Effector CD8-positive, alpha-beta T cell (primary cell): ENCODE results near the gene CDCA7L.
A peak's percentile ranks its signal among the peaks of the same experiment; 100 is the strongest.

ENCODE experiments used
- DNase-seq: peaks from one replicate; lab custom pipeline; 2025; lab: John Stamatoyannopoulos, UW
- total RNA-seq, 4 experiments: gene quantifications; one replicate each; lab custom pipeline; 2026; lab: John Stamatoyannopoulos, UW

CDCA7L gene, protein sequence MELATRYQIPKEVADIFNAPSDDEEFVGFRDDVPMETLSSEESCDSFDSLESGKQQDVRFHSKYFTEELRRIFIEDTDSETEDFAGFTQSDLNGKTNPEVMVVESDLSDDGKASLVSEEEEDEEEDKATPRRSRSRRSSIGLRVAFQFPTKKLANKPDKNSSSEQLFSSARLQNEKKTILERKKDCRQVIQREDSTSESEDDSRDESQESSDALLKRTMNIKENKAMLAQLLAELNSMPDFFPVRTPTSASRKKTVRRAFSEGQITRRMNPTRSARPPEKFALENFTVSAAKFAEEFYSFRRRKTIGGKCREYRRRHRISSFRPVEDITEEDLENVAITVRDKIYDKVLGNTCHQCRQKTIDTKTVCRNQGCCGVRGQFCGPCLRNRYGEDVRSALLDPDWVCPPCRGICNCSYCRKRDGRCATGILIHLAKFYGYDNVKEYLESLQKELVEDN
- total RNA-seq = 4.2 to 11.6 (median 6.8) reads per million in 4 experiments

GRCh38 chr7:21945454-21946221 lies at the start of gene CDCA7L:
Gene CDCA7L (minus strand): TSS chr7:21945899. CDS start chr7:21945804, 95 bp downstream.
- peak; percentile 30 for DNase-seq

DNA sequence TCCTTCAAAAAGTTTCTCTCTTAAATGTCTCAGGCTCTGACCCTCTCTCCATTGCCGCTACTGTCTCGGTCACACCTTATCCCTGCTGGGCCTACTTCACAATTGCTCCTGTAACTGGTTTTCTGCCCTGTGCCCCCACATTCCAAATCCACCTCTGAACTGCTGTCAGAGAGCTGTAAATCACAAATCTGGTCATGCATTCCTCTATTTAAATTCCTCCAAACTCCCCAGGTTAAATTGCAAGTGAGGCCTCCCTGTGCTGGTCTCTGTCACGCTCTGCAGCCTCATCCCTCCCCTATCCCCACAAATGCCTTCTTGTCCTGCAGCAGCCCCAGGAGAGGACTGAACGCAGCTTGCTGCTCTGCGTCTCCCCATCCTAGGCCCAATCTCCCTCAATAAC lies 40.4 kb upstream of the CDCA7L start:
- DNase-seq = no peak

GRCh38 chr7:21984042-21984441 lies 38.3 kb upstream of the CDCA7L start:
- DNase-seq = no peak

DNA sequence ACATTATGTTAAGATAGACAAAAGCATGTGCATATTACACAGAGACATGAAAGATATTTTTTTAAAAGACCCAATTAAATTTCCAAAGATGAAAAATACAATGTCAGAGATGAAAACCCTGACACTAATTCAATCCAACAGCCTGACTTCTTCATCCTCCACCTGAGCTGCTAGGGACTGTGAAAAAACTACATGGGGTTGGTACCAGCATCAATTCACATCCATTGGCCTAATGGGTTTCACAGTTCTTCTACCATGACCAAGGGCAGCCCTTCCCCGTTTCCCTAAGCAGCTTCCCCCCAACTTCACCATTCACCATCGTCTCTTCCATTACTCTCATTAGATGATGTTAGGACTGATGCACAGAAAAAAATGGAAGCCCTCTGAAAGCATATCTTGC lies 37.4 kb upstream of the CDCA7L start:
- no peak for DNase-seq

DNA sequence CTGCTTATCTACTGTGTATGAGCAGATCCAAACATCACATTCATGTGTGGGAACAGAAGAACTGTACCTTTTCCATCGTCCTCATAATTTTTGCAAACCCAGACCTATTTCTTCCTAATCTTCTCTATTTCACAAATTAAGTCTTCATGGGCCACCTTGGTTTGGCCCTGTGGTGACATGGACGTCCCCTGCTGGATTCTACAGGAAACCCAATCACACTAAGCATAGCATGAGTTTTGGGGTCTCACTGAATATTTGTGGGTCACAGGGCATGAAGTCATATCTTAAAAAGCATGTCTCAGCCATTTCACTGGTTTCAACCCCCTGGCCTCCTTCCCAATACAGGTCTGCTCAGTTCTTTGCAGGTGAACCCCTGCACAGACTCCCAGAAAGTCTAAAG lies 35.8 kb upstream of the CDCA7L start:
- no peak for DNase-seq

- DNase-seq = no peak
These were observed 35.3 kb upstream of the CDCA7L start for GRCh38 chr7:21980926-21981500.

GRCh38 chr7:21972397-21972784 lies 26.7 kb upstream of the CDCA7L start:
- DNase-seq = no peak

DNA sequence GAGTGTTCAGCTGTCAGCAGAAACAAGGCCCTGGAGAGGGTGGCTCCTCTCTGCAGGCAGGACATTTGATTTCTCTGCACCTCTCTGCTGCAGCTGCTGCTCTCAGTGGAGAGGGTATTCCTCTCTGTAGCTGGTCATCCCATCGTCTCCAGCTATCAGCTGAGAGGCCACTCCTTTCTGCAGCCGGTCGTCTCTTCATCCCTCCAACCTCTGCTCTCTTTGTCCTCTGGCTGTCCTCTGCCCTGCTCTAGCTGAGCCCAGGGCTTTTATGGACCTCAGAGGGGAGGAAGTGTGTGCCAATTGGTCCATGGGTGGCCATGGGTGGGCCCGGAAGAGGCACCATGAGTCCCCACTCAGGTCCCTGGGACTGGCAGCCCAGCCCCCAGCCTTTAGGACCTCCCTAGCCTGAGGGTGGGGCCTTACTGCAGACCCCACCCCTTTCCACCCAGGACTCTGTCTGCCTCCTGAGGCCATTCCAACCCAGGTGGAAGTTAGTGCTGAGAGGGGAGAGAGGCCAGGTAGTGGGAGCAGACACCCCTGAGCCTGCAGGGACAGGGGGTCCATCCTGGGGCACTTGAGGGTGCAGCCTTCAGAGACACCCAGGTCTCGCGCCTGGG lies 26.2 kb upstream of the CDCA7L start:
- no peak for DNase-seq

- no peak for DNase-seq
These were observed 24.1 kb upstream of the CDCA7L start for GRCh38 chr7:21969822-21970221.

- no peak for DNase-seq
These were observed 21.9 kb upstream of the CDCA7L start for GRCh38 chr7:21967598-21968003.

- no peak for DNase-seq
These were observed 20.6 kb upstream of the CDCA7L start for GRCh38 chr7:21966271-21966670.

GRCh38 chr7:21965291-21965690 lies 19.6 kb upstream of the CDCA7L start:
- no peak for DNase-seq

GRCh38 chr7:21962677-21963076 lies 17.0 kb upstream of the CDCA7L start:
- DNase-seq = no peak

GRCh38 chr7:21960922-21961321 lies 15.2 kb upstream of the CDCA7L start:
- DNase-seq = no peak

- DNase-seq = no peak
These were observed 13.7 kb upstream of the CDCA7L start for GRCh38 chr7:21959387-21959776.

GRCh38 chr7:21953781-21954180 lies 8.1 kb upstream of the CDCA7L start:
- no peak for DNase-seq

DNA sequence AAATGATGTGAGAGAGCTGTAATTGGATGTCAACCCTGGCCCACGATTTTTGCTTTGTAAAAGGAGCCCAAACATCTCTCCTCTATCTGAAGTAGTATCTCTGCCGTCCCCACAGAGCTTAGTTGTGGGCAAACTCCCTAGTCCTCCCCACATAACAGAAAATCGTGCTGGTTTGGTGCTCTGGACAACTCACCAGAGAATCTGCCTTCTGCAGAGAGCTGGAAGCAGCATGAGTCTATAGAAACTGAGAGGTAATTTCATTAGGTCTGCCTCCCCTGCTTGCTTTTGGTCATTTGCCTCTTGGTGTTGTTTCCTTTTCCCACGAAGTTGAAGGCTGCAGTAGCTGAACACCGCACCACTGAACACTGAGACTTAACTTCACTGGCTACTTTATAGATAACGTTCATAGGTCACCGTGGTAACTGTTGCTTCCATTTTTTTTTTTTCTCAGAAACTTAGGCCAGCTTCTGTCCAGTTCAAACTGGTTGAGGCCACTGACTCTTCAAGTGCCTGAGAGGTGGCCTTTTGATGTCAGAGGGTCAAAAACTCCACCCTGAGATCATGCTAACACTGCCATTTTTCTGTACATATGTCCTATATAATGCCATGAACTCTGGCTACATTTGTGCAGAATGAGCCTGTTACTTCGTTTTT lies 3.3 kb upstream of the CDCA7L start:
- DNase-seq = no peak

DNA sequence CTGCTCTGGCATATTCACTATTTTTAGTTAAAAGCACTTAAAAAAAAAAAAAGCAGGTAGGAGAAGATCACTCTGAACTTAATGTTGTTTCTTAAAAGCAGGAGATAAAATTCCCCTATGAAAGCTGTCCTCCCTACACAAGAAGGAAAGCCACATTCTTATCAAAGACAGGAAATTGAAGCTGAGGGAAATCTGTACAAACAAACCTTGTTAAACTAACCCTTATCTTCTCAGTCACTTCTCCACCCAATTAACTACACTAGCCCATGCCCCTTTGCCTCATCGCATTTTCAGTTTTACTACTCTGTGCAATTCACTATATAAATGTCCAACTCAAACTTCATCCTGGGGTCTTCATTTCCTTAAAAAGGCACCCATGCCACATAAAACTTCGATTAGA lies 2.7 kb upstream of the CDCA7L start:
- no peak for DNase-seq

DNA sequence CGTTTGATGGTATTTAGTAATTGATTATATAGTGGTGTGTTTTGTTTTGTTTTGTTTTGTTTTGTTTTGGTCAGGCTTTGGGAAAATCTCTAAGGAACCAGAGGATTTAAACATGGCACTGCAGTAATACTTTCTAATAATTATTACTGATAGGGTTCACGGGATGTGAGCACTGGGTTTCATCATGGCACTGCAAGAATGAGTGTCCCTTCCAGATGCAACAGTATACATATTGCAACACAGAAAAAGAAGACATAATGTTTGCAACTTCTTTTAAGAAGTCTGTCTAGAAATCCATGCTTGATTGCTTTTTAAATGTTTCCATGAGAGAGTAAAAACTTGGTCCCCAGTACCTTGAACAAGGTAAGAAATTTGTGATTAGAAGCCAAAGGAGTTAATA lies 2.2 kb upstream of the CDCA7L start:
- no peak for DNase-seq

- DNase-seq = no peak
These were observed 1.4 kb upstream of the CDCA7L start for GRCh38 chr7:21947056-21947455.

- DNase-seq = no peak
These were observed 567 bp upstream of the CDCA7L start for GRCh38 chr7:21946222-21946709.
